Endodermal cell (in vitro differentiated cells): Measurements from ENCODE around the gene AACS. TPM values are rescaled to one million over a fixed set of nuclear protein-coding genes. Genes with fewer than 3 reads are reported as not detected.
"Not testable (repeated sequence)": the region's sequence is repeated elsewhere in the genome, so short reads cannot be mapped to it uniquely, and the experiment has no call there.

ENCODE experiments used
- DNase-seq: peaks from one replicate; pipeline ENCODE4 v3.0.0-alpha.2; 2017
- H3K27ac ChIP-seq: 2 replicates; pipeline ENCODE4 v1.5.1; 2013; ENCODE audit warnings: mild to moderate bottlenecking, low read depth, low read length, moderate library complexity
- H3K27me3 ChIP-seq: 2 replicates; pipeline ENCODE4 v1.6.1; 2013; ENCODE audit warnings: mild to moderate bottlenecking, low read length, moderate library complexity; ENCODE audit not compliant: insufficient read depth, control insufficient read depth, poor library complexity, severe bottlenecking
- H3K36me3 ChIP-seq: 2 replicates; pipeline ENCODE4 v1.7.0; 2013; ENCODE audit warnings: mild to moderate bottlenecking, low read length, moderate library complexity; ENCODE audit not compliant: control insufficient read depth, insufficient read depth
- H3K4me1 ChIP-seq: one replicate; pipeline ENCODE4 v1.7.0; 2013; ENCODE audit warnings: low read length; ENCODE audit not compliant: control insufficient read depth, insufficient read depth
- H3K4me3 ChIP-seq: 2 replicates; pipeline ENCODE4 v1.5.1; 2013; ENCODE audit warnings: mild to moderate bottlenecking, low read length, moderate library complexity
- H3K9ac ChIP-seq: 2 replicates; pipeline ENCODE4 v1.6.1; 2013; ENCODE audit warnings: mild to moderate bottlenecking, low read length, moderate library complexity; ENCODE audit not compliant: poor library complexity, severe bottlenecking; ENCODE audit errors: extremely low read depth
- H3K9me3 ChIP-seq: 2 replicates; pipeline ENCODE4 v1.6.1; 2013; ENCODE audit warnings: mild to moderate bottlenecking, low read length, moderate library complexity; ENCODE audit not compliant: control insufficient read depth
- H3K27ac Mint-ChIP-seq: 2 replicates; pipeline ENCODE4 v1.8.0; 2020; ENCODE audit warnings: mixed read lengths
- H3K27me3 Mint-ChIP-seq: 2 replicates; pipeline ENCODE4 v1.8.0; 2021; ENCODE audit warnings: mild to moderate bottlenecking, mixed read lengths; ENCODE audit not compliant: insufficient read depth
- H3K36me3 Mint-ChIP-seq: 2 replicates; pipeline ENCODE4 v1.8.0; 2020; ENCODE audit warnings: low read depth, mixed read lengths
- H3K4me1 Mint-ChIP-seq: 2 replicates; pipeline ENCODE4 v1.8.0; 2020; ENCODE audit warnings: mixed read lengths
- H3K4me3 Mint-ChIP-seq: 2 replicates; pipeline ENCODE4 v1.8.0; 2020; ENCODE audit warnings: mild to moderate bottlenecking, moderate library complexity, mixed read lengths
- H3K9me3 Mint-ChIP-seq: 2 replicates; pipeline ENCODE4 v1.8.0; 2020; ENCODE audit warnings: mild to moderate bottlenecking, mixed read lengths
- CTCF ChIP-seq: fragments of 200-600 bp; sonication (generic); conservative IDR thresholded peaks from 2 replicates; pipeline ENCODE4 v1.5.0; 2021; ENCODE audit warnings: antibody characterized with exemption, mild to moderate bottlenecking
- WGBS, 2 experiments: methylation state at CpG; one replicate each; pipeline versions ENCODE4 v1.1.5 to v1.1.7; 2013; ENCODE audit warnings: missing lambda C conversion rate in 2 of 2, mixed read lengths in 1 of 2; ENCODE audit not compliant: insufficient coverage in 1 of 2, insufficient read length in 1 of 2; 5-methylcytosine and 5-hydroxymethylcytosine counted together
- total RNA-seq, 2 donors: library from RNA; stranded (reverse); fragmentation: NEBNext Ultra II Directional in 1 of 2; extraction: Animal tissue kit (Norgen Biotek cat#: 25700) in 1 of 2; gene quantifications; 2 replicates in 1 of 2; 3 replicates in 1 of 2; pipeline ENCODE4 v1.2.1, GENCODE V29; 2021

AACS gene
- total RNA-seq, 2 donors from 2014 or later, result 55.4 to 71.9 TPM

- H3K4me3 ChIP-seq, result no peak overlapping the region
- no peaks in the 10 kb centered on the region for H3K4me1 ChIP-seq
- no peaks in the 10 kb centered on the region for H3K9me3 ChIP-seq
- Mint-ChIP-seq H3K9me3 (no peaks in the 10 kb centered on the region), H3K27me3 (no peaks in the 10 kb centered on the region), H3K36me3 (peaks cover 52% of the 10 kb centered on the region), H3K4me1 (peaks cover 11% of the 10 kb centered on the region), H3K4me3 (no peak overlapping the region), H3K27ac (no peak overlapping the region)
- no peak overlapping the region for H3K27ac ChIP-seq
- TF ChIP-seq CTCF, result no peak
- H3K36me3 ChIP-seq, result peaks cover 43% of the 10 kb centered on the region
- no peak for DNase-seq
- 94 to 96% methylated on average over 12 to 17 of the region's 17 CpGs for WGBS, 2 experiments
- H3K9ac ChIP-seq, result no peak overlapping the region
- H3K27me3 ChIP-seq, result no peaks in the 10 kb centered on the region
These were observed 72.6 kb downstream of the AACS start for GRCh38 chr12:125137766-125138344.

- Mint-ChIP-seq H3K27me3 (no peaks in the 10 kb centered on the region), H3K9me3 (no peaks in the 10 kb centered on the region), H3K27ac (no peak overlapping the region), H3K4me3 (no peak overlapping the region), H3K4me1 (peaks cover 23% of the 10 kb centered on the region), H3K36me3 (peaks cover 46% of the 10 kb centered on the region)
- no peaks in the 10 kb centered on the region for H3K27me3 ChIP-seq
- H3K4me3 ChIP-seq, result no peak overlapping the region
- no peak overlapping the region for H3K27ac ChIP-seq
- no peak for TF ChIP-seq CTCF
- peaks cover 32% of the 10 kb centered on the region for H3K36me3 ChIP-seq
- H3K9ac ChIP-seq, result no peak overlapping the region
- 71 to 73% methylated on average over 14 to 19 of the region's 22 CpGs for WGBS, 2 experiments
- H3K9me3 ChIP-seq, result no peaks in the 10 kb centered on the region
- DNase-seq, result peak; percentile 90
- no peaks in the 10 kb centered on the region for H3K4me1 ChIP-seq
These were observed 75.3 kb downstream of the AACS start for GRCh38 chr12:125140279-125141209.

GRCh38 chr12:125141210-125141573 lies 76.0 kb downstream of the AACS start:
- H3K4me3 Mint-ChIP-seq, H3K27ac Mint-ChIP-seq: not testable (repeated sequence)

More at GRCh38 chr12:125141210-125141573, 76.0 kb downstream of the AACS start:
- H3K27me3 ChIP-seq, H3K4me3 ChIP-seq, H3K4me1 ChIP-seq, H3K9ac ChIP-seq, DNase-seq, H3K9me3 ChIP-seq, H3K27me3 Mint-ChIP-seq, H3K27ac ChIP-seq, H3K9me3 Mint-ChIP-seq: not testable (repeated sequence)
- H3K36me3 ChIP-seq, result peaks cover 31% of the 10 kb centered on the region
- 92 to 97% methylated on average over 10 to 11 of the region's 11 CpGs for WGBS, 2 experiments
- Mint-ChIP-seq H3K36me3 (peaks cover 43% of the 10 kb centered on the region), H3K4me1 (peaks cover 23% of the 10 kb centered on the region)
